ENCODE measurements around the gene ANKFN1. TPM values are rescaled to one million over a fixed set of nuclear protein-coding genes. Genes with fewer than 3 reads are reported as not detected.

Gene ANKFN1
- total and polyA plus RNA-seq, 2 of the 13 experiments (the other 11 are each of a cell fraction or from before 2014, with no cell fraction given): not detected

DNA sequence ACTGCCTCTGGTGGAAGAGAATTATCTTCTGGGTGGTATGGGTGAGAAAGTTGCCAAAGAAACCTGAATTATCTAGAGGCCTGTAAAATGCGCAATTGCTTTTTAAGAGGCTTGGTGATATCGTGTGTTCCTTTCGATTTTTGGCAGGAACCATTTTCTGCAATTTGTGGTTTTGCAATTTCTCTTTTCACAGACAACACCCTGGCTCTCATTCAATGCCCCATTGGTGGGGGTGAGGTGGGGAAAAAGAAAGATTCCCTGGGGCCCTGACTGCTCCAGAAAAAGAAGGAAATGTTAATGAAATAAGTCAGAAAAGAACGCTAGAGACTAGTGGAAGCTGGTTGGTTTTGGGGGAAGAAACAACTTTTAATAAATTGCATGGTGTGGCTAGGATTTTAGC lies 77.4 kb downstream of the ANKFN1 start:
- TF ChIP-seq MXD4 (CRISPR knock-in tag; IDR thresholded peaks at IDR 0.05): no peak
- TF ChIP-seq ZNF274 (CRISPR knock-in tag; IDR thresholded peaks at IDR 0.05): no peak
- TF ChIP-seq GATAD2A (CRISPR knock-in tag; IDR thresholded peaks at IDR 0.05): no peak
- TF ChIP-seq HDAC1 (CRISPR knock-in tag; IDR thresholded peaks at IDR 0.05): no peak
- TF ChIP-seq SMAD1 (CRISPR knock-in tag; IDR thresholded peaks at IDR 0.05; ENCODE audit: borderline replicate concordance, low read depth): no peak
- TF ChIP-seq, protein P1, sequence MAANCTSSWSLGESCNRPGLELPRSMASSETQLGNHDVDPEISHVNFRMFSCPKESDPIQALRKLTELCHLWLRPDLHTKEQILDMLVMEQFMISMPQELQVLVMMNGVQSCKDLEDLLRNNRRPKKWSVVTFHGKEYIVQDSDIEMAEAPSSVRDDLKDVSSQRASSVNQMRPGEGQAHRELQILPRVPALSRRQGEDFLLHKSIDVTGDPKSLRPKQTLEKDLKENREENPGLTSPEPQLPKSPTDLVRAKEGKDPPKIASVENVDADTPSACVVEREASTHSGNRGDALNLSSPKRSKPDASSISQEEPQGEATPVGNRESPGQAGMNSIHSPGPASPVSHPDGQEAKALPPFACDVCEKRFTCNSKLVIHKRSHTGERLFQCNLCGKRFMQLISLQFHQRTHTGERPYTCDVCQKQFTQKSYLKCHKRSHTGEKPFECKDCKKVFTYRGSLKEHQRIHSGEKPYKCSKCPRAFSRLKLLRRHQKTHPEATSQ (CRISPR knock-in tag; IDR thresholded peaks at IDR 0.05; ENCODE audit: borderline replicate concordance): no peak
- WGBS (ENCODE audit: low lambda C conversion rate): 28% methylated on average over 4 of the region's 4 CpGs
- H3K9ac ChIP-seq (ENCODE audit: insufficient read depth, low read depth, low read length): no peak overlapping the region
- H3K4me2 ChIP-seq (ENCODE audit: low read depth, low read length): no peak overlapping the region
- DNase-seq (ENCODE audit: low spot score) (no peak), FAIRE-seq (no peak), ATAC-seq (no peak)
- H4K20me1 ChIP-seq (ENCODE audit: insufficient read depth, low read length): no peaks in the 10 kb centered on the region
- no peaks in the 10 kb centered on the region for H3K4me1 ChIP-seq (ENCODE audit: insufficient read depth, low read length)
- in situ Hi-C loops (cut with HindIII; ENCODE audit: extremely low pct_ligation_motif_present, low pct_unique_long_range_greater_than_20kb) (no loop called here), intact Hi-C loops (cut with micrococcal nuclease; ENCODE audit: unreplicated experiment) (no loop called here)
- H3K27me3 ChIP-seq (ENCODE audit: control insufficient read depth in 1 of 2, insufficient read depth in 2 of 2, low read length in 2 of 2): 0 out of 5 replicates have a peak, but pooled peaks cover 0 to 2% of the 10 kb centered on the region in 2 experiments
- CTCF ChIA-PET (ENCODE audit: low intra/inter-chr PET ratio, low total read pairs): no interaction called here
- H3K79me2 ChIP-seq (ENCODE audit: insufficient read depth, low read length): no peaks in the 10 kb centered on the region
- POLR2A ChIA-PET: no interaction called here
- H3K9me3 ChIP-seq (ENCODE audit: low read length): no peaks in the 10 kb centered on the region
- BruUV-seq (replicated peaks): no TSS peak
- no peak overlapping the region for H2AFZ ChIP-seq (ENCODE audit: low read length)
- no peak overlapping the region for H3K27ac ChIP-seq (ENCODE audit: extremely low read length, insufficient read depth, low read length)
- H3K36me3 ChIP-seq (replicated peaks in 1 of 2; ENCODE audit: control insufficient read depth in 1 of 2, insufficient read depth in 2 of 2, low read length in 2 of 2): no peaks in the 10 kb centered on the region
- H3K4me3 ChIP-seq (replicated peaks in 1 of 3; ENCODE audit: insufficient read depth in 1 of 3, low read depth in 2 of 3, low read length in 3 of 3): no peak overlapping the region

DNA sequence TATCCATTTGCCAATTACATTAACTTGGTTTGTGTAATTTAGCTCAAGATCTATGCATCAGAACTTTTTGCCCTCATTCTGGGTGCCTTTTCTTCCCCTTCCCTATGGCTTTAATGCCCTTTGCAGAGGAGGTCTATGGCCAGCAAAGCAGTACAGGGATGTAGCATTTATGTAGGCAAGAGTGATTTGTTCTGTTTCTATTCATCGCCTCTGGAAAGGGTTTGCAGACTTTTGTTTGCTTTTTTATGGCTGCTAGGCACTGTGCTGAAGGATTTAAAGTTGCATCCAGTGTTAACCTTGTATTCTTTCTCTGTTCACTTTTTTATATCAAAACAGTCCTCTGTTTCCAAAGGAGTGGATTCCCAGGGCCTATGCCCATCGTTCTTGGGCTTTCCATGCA lies 78.0 kb downstream of the ANKFN1 start:
- FAIRE-seq: no peak
- ChIA-PET POLR2A (no interaction called here), CTCF (ENCODE audit: low intra/inter-chr PET ratio, low total read pairs) (no interaction called here)
- no peaks in the 10 kb centered on the region for H3K79me2 ChIP-seq (ENCODE audit: insufficient read depth, low read length)
- BruUV-seq (replicated peaks): no TSS peak
- H3K4me2 ChIP-seq (ENCODE audit: low read depth, low read length): no peak overlapping the region
- no peaks in the 10 kb centered on the region for H3K4me1 ChIP-seq (ENCODE audit: insufficient read depth, low read length)
- ATAC-seq: no peak
- no peaks in the 10 kb centered on the region for H3K36me3 ChIP-seq (replicated peaks in 1 of 2; ENCODE audit: control insufficient read depth in 1 of 2, insufficient read depth in 2 of 2, low read length in 2 of 2)
- no peak overlapping the region for H2AFZ ChIP-seq (ENCODE audit: low read length)
- H3K27ac ChIP-seq (ENCODE audit: extremely low read length, insufficient read depth, low read length): no peak overlapping the region
- no peak overlapping the region for H3K9ac ChIP-seq (ENCODE audit: insufficient read depth, low read depth, low read length)
- DNase-seq (ENCODE audit: low spot score): no peak
- no peaks in the 10 kb centered on the region for H3K9me3 ChIP-seq (ENCODE audit: low read length)
- H3K4me3 ChIP-seq (replicated peaks in 1 of 3; ENCODE audit: insufficient read depth in 1 of 3, low read depth in 2 of 3, low read length in 3 of 3): no peak overlapping the region
- H4K20me1 ChIP-seq (ENCODE audit: insufficient read depth, low read length): no peaks in the 10 kb centered on the region
- H3K27me3 ChIP-seq (ENCODE audit: control insufficient read depth in 1 of 2, insufficient read depth in 2 of 2, low read length in 2 of 2): 0 out of 5 replicates have a peak, but pooled peaks cover 0 to 2% of the 10 kb centered on the region in 2 experiments
- in situ Hi-C loops (cut with HindIII; ENCODE audit: extremely low pct_ligation_motif_present, low pct_unique_long_range_greater_than_20kb) (no loop called here), intact Hi-C loops (cut with micrococcal nuclease; ENCODE audit: unreplicated experiment) (no loop called here)
- 2% methylated on average over 2 of the region's 2 CpGs for WGBS (ENCODE audit: low lambda C conversion rate)
- TF ChIP-seq, protein P2, sequence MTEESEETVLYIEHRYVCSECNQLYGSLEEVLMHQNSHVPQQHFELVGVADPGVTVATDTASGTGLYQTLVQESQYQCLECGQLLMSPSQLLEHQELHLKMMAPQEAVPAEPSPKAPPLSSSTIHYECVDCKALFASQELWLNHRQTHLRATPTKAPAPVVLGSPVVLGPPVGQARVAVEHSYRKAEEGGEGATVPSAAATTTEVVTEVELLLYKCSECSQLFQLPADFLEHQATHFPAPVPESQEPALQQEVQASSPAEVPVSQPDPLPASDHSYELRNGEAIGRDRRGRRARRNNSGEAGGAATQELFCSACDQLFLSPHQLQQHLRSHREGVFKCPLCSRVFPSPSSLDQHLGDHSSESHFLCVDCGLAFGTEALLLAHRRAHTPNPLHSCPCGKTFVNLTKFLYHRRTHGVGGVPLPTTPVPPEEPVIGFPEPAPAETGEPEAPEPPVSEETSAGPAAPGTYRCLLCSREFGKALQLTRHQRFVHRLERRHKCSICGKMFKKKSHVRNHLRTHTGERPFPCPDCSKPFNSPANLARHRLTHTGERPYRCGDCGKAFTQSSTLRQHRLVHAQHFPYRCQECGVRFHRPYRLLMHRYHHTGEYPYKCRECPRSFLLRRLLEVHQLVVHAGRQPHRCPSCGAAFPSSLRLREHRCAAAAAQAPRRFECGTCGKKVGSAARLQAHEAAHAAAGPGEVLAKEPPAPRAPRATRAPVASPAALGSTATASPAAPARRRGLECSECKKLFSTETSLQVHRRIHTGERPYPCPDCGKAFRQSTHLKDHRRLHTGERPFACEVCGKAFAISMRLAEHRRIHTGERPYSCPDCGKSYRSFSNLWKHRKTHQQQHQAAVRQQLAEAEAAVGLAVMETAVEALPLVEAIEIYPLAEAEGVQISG (CRISPR knock-in tag; IDR thresholded peaks at IDR 0.05): no peak
- no peak for TF ChIP-seq FOXK1 (CRISPR knock-in tag; IDR thresholded peaks at IDR 0.05; ENCODE audit: borderline replicate concordance, low read depth)
- TF ChIP-seq, protein P3, sequence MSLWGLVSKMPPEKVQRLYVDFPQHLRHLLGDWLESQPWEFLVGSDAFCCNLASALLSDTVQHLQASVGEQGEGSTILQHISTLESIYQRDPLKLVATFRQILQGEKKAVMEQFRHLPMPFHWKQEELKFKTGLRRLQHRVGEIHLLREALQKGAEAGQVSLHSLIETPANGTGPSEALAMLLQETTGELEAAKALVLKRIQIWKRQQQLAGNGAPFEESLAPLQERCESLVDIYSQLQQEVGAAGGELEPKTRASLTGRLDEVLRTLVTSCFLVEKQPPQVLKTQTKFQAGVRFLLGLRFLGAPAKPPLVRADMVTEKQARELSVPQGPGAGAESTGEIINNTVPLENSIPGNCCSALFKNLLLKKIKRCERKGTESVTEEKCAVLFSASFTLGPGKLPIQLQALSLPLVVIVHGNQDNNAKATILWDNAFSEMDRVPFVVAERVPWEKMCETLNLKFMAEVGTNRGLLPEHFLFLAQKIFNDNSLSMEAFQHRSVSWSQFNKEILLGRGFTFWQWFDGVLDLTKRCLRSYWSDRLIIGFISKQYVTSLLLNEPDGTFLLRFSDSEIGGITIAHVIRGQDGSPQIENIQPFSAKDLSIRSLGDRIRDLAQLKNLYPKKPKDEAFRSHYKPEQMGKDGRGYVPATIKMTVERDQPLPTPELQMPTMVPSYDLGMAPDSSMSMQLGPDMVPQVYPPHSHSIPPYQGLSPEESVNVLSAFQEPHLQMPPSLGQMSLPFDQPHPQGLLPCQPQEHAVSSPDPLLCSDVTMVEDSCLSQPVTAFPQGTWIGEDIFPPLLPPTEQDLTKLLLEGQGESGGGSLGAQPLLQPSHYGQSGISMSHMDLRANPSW (CRISPR knock-in tag; IDR thresholded peaks at IDR 0.05; ENCODE audit: borderline replicate concordance): no peak

Data from HepG2 (cell line).